Caco-2 (cell line): ENCODE results near the gene AIFM1. TPM values are rescaled to one million over a fixed set of nuclear protein-coding genes. Genes with fewer than 3 reads are reported as not detected.

Experiments used
- Bru-seq: library from RNA; stranded (reverse); fragments of 400-500 nt; gene quantifications from one replicate; lab custom pipeline; 2021; lab: Mats Ljungman, UMichigan
- BruChase-seq, 2 experiments: library from RNA; stranded (reverse); fragments of 400-500 nt; gene quantifications; one replicate each; lab custom pipeline; 2021; lab: Mats Ljungman, UMichigan
- BruUV-seq: library from RNA; stranded (reverse); fragments of 400-500 nt; replicated peaks from 2 replicates; lab custom pipeline; 2021; lab: Mats Ljungman, UMichigan
- CTCF ChIA-PET: fragments of 300-600 bp; sonication (Branson Sonifier 250); formaldehyde crosslinking; loops from one replicate; lab custom pipeline; 2022; ENCODE audit warnings: antibody characterized with exemption; lab: Charles Lee
- POLR2A ChIA-PET: fragments of 300-600 bp; sonication (Branson Sonifier 250); formaldehyde crosslinking; loops from one replicate; lab custom pipeline; 2022; ENCODE audit warnings: antibody characterized with exemption; lab: Charles Lee
- DNase-seq, 2 experiments: peaks; one replicate each; pipeline versions ENCODE4 v3.0.0 to v3.0.0-alpha.2; 2020 to 2022
- H3K27me3 ChIP-seq: replicated peaks from 2 replicates; pipeline ENCODE4 v1.6.0; 2011; ENCODE audit warnings: low read length; ENCODE audit not compliant: control insufficient read depth, insufficient read depth
- H3K36me3 ChIP-seq: 2 replicates; pipeline ENCODE4 v1.5.1; 2011; ENCODE audit warnings: low read length; ENCODE audit not compliant: control insufficient read depth, insufficient read depth
- H3K4me1 ChIP-seq: fragments of 250-450 bp; sonication (Bioruptor Pico); 2 replicates; pipeline ENCODE4 v1.5.1; 2020; ENCODE audit warnings: mild to moderate bottlenecking
- H3K4me3 ChIP-seq: 2 replicates; pipeline ENCODE4 v1.5.1; 2011; ENCODE audit warnings: low read depth, mild to moderate bottlenecking, control low read depth, low read length
- H3K9me3 ChIP-seq: fragments of 250-450 bp; sonication (Bioruptor Pico); 2 replicates; pipeline ENCODE4 v1.5.1; 2020; ENCODE audit warnings: mild to moderate bottlenecking, moderate library complexity
- H3K27ac Mint-ChIP-seq: one replicate; pipeline ENCODE4 v1.8.0; 2022; ENCODE audit warnings: mixed read lengths; ENCODE audit not compliant: unreplicated experiment
- H3K27me3 Mint-ChIP-seq: one replicate; pipeline ENCODE4 v1.8.0; 2022; ENCODE audit warnings: mixed read lengths; ENCODE audit not compliant: insufficient read depth, unreplicated experiment
- H3K36me3 Mint-ChIP-seq: one replicate; pipeline ENCODE4 v1.8.0; 2022; ENCODE audit warnings: mild to moderate bottlenecking, mixed read lengths; ENCODE audit not compliant: insufficient read depth, unreplicated experiment
- H3K4me1 Mint-ChIP-seq: one replicate; pipeline ENCODE4 v1.8.0; 2022; ENCODE audit warnings: low read depth, mixed read lengths; ENCODE audit not compliant: unreplicated experiment
- H3K4me3 Mint-ChIP-seq: one replicate; pipeline ENCODE4 v1.8.0; 2022; ENCODE audit warnings: mild to moderate bottlenecking, moderate library complexity, mixed read lengths; ENCODE audit not compliant: unreplicated experiment
- H3K9me3 Mint-ChIP-seq: one replicate; pipeline ENCODE4 v1.8.0; 2022; ENCODE audit warnings: mixed read lengths; ENCODE audit not compliant: unreplicated experiment
- intact Hi-C: fragments of 100-400 bp; cut with micrococcal nuclease; formaldehyde crosslinking; loops from one replicate; pipeline ENCODE4 v1.10.0; 2022; ENCODE audit not compliant: unreplicated experiment
- long read RNA-seq: library from polyadenylated mRNA; stranded (forward); transcript quantifications from one replicate; pipeline ENCODE4 v2.0.0, GENCODE V29; 2022
- total RNA-seq: library from RNA; stranded (reverse); gene quantifications from 2 replicates; pipeline ENCODE4 v1.2.3, GENCODE V29; 2022
- TF ChIP-seq, protein P1 (sequence below), 2 experiments: fragments of 200-600 bp in 1 of 2; IDR thresholded peaks; 1 replicate in 1 of 2; 2 replicates in 1 of 2; pipeline versions ENCODE4 v1.5.1 to v1.8.0; 2011 to 2022; ENCODE audit warnings: antibody characterized with exemption in 1 of 2, control low read depth in 1 of 2, inconsistent platforms in 1 of 2, low read depth in 1 of 2, low read length in 1 of 2, mild to moderate bottlenecking in 1 of 2, moderate library complexity in 1 of 2; ENCODE audit not compliant: insufficient read depth in 1 of 2, severe bottlenecking in 1 of 2, unreplicated experiment in 1 of 2

The AIFM1 gene
- 53.0 and 55.4 TPM in 2 replicates for total RNA-seq
- percentile 66 among the genes with signal in this experiment for Bru-seq, nascent RNA
- percentile 68 among the genes with signal in this experiment for BruChase-seq, experiment 1, labeled RNA remaining after a 2-hour chase
- BruChase-seq, experiment 2, labeled RNA remaining after a 6-hour chase = percentile 75 among the genes with signal in this experiment
- long read RNA-seq, transcript AIFM1-201 (16 exons, 2,260 nt) = major isoform, 188 of 201 reads
- long read RNA-seq, partial matches to known transcripts = 5 of 201 reads
- long read RNA-seq, other reads (novel, unspliced or antisense) = 8 of 201 reads

GRCh38 chrX:130165703-130166502, at the start of gene AIFM1:
TSS of gene AIFM1 (minus strand) at chrX:130165841. CDS start at chrX:130165656, 185 bp downstream.
- ChIA-PET CTCF (interaction anchor here (0.6 kb wide), 2 partner anchors 26 to 53 kb away, joined by 3 to 4 read pairs; no protein-coding TSS in a partner anchor), POLR2A (interaction anchor here (0.9 to 1.2 kb wide), 3 partner anchors 94 to 260 kb away, joined by 3 to 6 read pairs (median 5); partner anchors contain the start of genes SLC25A14 and UTP14A)
- peaks cover 22% of the 10 kb centered on the region for H3K36me3 Mint-ChIP-seq
- intact Hi-C loops = loop anchor here (5.0 kb wide), 1 partner anchor 101 kb away; the partner anchor contains the start of gene ZNF280C
- Histone ChIP-seq H3K4me3 (peak within 1 kb of the TSS; percentile 81), H3K36me3 (no peaks in the 10 kb centered on the region), H3K4me1 (no peaks in the 10 kb centered on the region), H3K9me3 (no peaks in the 10 kb centered on the region), H3K27me3 (no peaks in the 10 kb centered on the region)
- peak within 1 kb of the TSS; percentile 88 for H3K4me3 Mint-ChIP-seq
- no TSS peak for BruUV-seq
- no peaks in the 10 kb centered on the region for H3K4me1 Mint-ChIP-seq
- H3K27me3 Mint-ChIP-seq = no peaks in the 10 kb centered on the region
- DNase-seq = peak; percentile 92 to 94
- H3K9me3 Mint-ChIP-seq = no peaks in the 10 kb centered on the region
- H3K27ac Mint-ChIP-seq = peak within 1 kb of the TSS; percentile 95
- TF ChIP-seq, protein P1, sequence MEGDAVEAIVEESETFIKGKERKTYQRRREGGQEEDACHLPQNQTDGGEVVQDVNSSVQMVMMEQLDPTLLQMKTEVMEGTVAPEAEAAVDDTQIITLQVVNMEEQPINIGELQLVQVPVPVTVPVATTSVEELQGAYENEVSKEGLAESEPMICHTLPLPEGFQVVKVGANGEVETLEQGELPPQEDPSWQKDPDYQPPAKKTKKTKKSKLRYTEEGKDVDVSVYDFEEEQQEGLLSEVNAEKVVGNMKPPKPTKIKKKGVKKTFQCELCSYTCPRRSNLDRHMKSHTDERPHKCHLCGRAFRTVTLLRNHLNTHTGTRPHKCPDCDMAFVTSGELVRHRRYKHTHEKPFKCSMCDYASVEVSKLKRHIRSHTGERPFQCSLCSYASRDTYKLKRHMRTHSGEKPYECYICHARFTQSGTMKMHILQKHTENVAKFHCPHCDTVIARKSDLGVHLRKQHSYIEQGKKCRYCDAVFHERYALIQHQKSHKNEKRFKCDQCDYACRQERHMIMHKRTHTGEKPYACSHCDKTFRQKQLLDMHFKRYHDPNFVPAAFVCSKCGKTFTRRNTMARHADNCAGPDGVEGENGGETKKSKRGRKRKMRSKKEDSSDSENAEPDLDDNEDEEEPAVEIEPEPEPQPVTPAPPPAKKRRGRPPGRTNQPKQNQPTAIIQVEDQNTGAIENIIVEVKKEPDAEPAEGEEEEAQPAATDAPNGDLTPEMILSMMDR (IDR thresholded peaks at IDR 0.05; ENCODE audit: insufficient read depth in 1 of 2, low read depth in 1 of 2, low read length in 1 of 2, severe bottlenecking in 1 of 2, unreplicated experiment in 1 of 2) = no peak

GRCh38 chrX:130213376-130213775, 47.7 kb upstream of the AIFM1 start:
- Histone ChIP-seq H3K4me1 (no peaks in the 10 kb centered on the region), H3K4me3 (no peak overlapping the region), H3K27me3 (no peaks in the 10 kb centered on the region), H3K36me3 (no peaks in the 10 kb centered on the region), H3K9me3 (no peaks in the 10 kb centered on the region)
- TF ChIP-seq, protein P1 (IDR thresholded peaks at IDR 0.05; ENCODE audit: insufficient read depth in 1 of 2, low read depth in 1 of 2, low read length in 1 of 2, severe bottlenecking in 1 of 2, unreplicated experiment in 1 of 2) = no peak
- no peaks in the 10 kb centered on the region for H3K4me1 Mint-ChIP-seq
- no peak overlapping the region for H3K4me3 Mint-ChIP-seq
- H3K9me3 Mint-ChIP-seq = no peaks in the 10 kb centered on the region
- H3K36me3 Mint-ChIP-seq = peaks cover 14% of the 10 kb centered on the region
- CTCF ChIA-PET = no interaction called here
- no peaks in the 10 kb centered on the region for H3K27me3 Mint-ChIP-seq
- H3K27ac Mint-ChIP-seq = no peak overlapping the region
- no peak for DNase-seq
- intact Hi-C loops = no loop called here
- no TSS peak for BruUV-seq
- POLR2A ChIA-PET = no interaction called here

DNA sequence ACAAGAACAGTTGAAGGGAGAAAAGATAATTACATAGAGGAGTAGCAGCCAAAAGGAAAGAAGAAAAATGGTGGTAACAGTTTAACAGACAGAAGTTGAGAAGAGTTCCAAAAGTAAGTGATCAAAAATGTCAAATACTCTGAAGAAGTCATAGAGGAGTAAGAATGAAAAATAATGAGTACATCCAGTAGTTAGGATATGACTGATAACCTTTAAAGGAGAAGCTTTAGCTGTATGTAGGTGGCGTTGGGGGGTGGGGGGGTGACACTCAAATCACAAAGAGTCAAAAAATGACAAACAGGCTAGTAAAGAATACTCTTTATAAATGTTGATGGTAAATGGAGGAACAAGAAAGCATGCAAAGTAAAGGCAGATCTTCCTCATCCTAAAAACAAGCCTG, 46.7 kb upstream of the AIFM1 start:
- BruUV-seq = no TSS peak
- ChIA-PET CTCF (no interaction called here), POLR2A (no interaction called here)
- Histone ChIP-seq H3K9me3 (no peaks in the 10 kb centered on the region), H3K27me3 (no peaks in the 10 kb centered on the region), H3K4me3 (no peak overlapping the region), H3K4me1 (no peaks in the 10 kb centered on the region), H3K36me3 (no peaks in the 10 kb centered on the region)
- Mint-ChIP-seq H3K4me3 (no peak overlapping the region), H3K9me3 (no peaks in the 10 kb centered on the region), H3K4me1 (no peaks in the 10 kb centered on the region), H3K27me3 (no peaks in the 10 kb centered on the region), H3K27ac (no peak overlapping the region), H3K36me3 (peaks cover 14% of the 10 kb centered on the region)
- intact Hi-C loops = no loop called here
- TF ChIP-seq, protein P1 (IDR thresholded peaks at IDR 0.05; ENCODE audit: insufficient read depth in 1 of 2, low read depth in 1 of 2, low read length in 1 of 2, severe bottlenecking in 1 of 2, unreplicated experiment in 1 of 2) = no peak
- DNase-seq = no peak
